HTR-8/SVneo (cell line): Measurements from ENCODE around the gene LAMA4.
A peak's percentile ranks its signal among the peaks of the same experiment; 100 is the strongest.

Experiments
- DNase-seq: peaks from one replicate; pipeline ENCODE4 v3.0.0; 2011; ENCODE audit warnings: low spot score, mixed read lengths; ENCODE audit not compliant: insufficient read length
- FAIRE-seq: peaks from 2 replicates; lab custom pipeline; 2011; peaks lifted over from hg19 to GRCh38; lab: Jason Lieb, UNC

The LAMA4 gene

GRCh38 chr6:112245511-112246203 lies 8.7 kb downstream of the LAMA4 start:
- FAIRE-seq = no peak

GRCh38 chr6:112243861-112244827 lies 10.2 kb downstream of the LAMA4 start:
- FAIRE-seq = no peak
- no peak for DNase-seq

More at GRCh38 chr6:112245511-112246203, 8.7 kb downstream of the LAMA4 start:
- no peak for DNase-seq

GRCh38 chr6:112241820-112242429 lies 12.4 kb downstream of the LAMA4 start:
- no peak for FAIRE-seq

GRCh38 chr6:112237595-112237994 lies 16.8 kb downstream of the LAMA4 start:
- DNase-seq (no peak), FAIRE-seq (no peak)

More at GRCh38 chr6:112241820-112242429, 12.4 kb downstream of the LAMA4 start:
- DNase-seq = no peak

- FAIRE-seq = no peak
These were observed 17.3 kb downstream of the LAMA4 start for GRCh38 chr6:112237066-112237465.

GRCh38 chr6:112235956-112236355 lies 18.4 kb downstream of the LAMA4 start:
- DNase-seq (no peak), FAIRE-seq (no peak)

More at GRCh38 chr6:112237066-112237465, 17.3 kb downstream of the LAMA4 start:
- no peak for DNase-seq

- FAIRE-seq (no peak), DNase-seq (no peak)
These were observed 19.8 kb downstream of the LAMA4 start for GRCh38 chr6:112234601-112235000.

GRCh38 chr6:112233847-112234246 lies 20.5 kb downstream of the LAMA4 start:
- DNase-seq (no peak), FAIRE-seq (no peak)

GRCh38 chr6:112232845-112233256 lies 21.5 kb downstream of the LAMA4 start:
- DNase-seq (no peak), FAIRE-seq (no peak)

GRCh38 chr6:112231594-112232060 lies 22.7 kb downstream of the LAMA4 start:
- no peak for DNase-seq
- peak; percentile 51 for FAIRE-seq

GRCh38 chr6:112231164-112231563 lies 23.2 kb downstream of the LAMA4 start:
- DNase-seq (no peak), FAIRE-seq (no peak)

- DNase-seq (no peak), FAIRE-seq (no peak)
These were observed 25.7 kb downstream of the LAMA4 start for GRCh38 chr6:112228480-112229332.

- no peak for FAIRE-seq
These were observed 26.4 kb downstream of the LAMA4 start for GRCh38 chr6:112227992-112228391.

GRCh38 chr6:112227411-112227810 lies 27.0 kb downstream of the LAMA4 start:
- FAIRE-seq (no peak), DNase-seq (no peak)

More at GRCh38 chr6:112227992-112228391, 26.4 kb downstream of the LAMA4 start:
- no peak for DNase-seq

- FAIRE-seq (no peak), DNase-seq (no peak)
These were observed 28.7 kb downstream of the LAMA4 start for GRCh38 chr6:112225691-112226090.

- DNase-seq = no peak
- no peak for FAIRE-seq
These were observed 30.3 kb downstream of the LAMA4 start for GRCh38 chr6:112224088-112224487.

- DNase-seq = no peak
- no peak for FAIRE-seq
These were observed 31.1 kb downstream of the LAMA4 start for GRCh38 chr6:112223070-112223861.

- FAIRE-seq (peak; percentile 67), DNase-seq (no peak)
These were observed 32.1 kb downstream of the LAMA4 start for GRCh38 chr6:112221981-112222852.
